ENCODE results near the gene CHP1.

Gene CHP1

GRCh38 chr15:41307679-41308078 lies 76.6 kb downstream of the CHP1 start:
- TF ChIP-seq FOXP2 (optimal IDR thresholded peaks at IDR 0.05; ENCODE audit: borderline replicate concordance, extremely low read depth, extremely low read length, insufficient read depth) (no peak), TAF1 (IDR thresholded peaks at IDR 0.05; ENCODE audit: borderline replicate concordance, insufficient read depth, low read length) (no peak), SIN3A (IDR thresholded peaks at IDR 0.05; ENCODE audit: borderline replicate concordance, insufficient read depth, low read length) (no peak), POLR2AphosphoS5 (IDR thresholded peaks at IDR 0.05; ENCODE audit: low read depth, low read length) (no peak), REST (IDR thresholded peaks at IDR 0.05; ENCODE audit: insufficient read depth in 1 of 2, low read depth in 2 of 2, low read length in 2 of 2) (no peak)

- TF ChIP-seq SIN3A (IDR thresholded peaks at IDR 0.05; ENCODE audit: borderline replicate concordance, insufficient read depth, low read length) (no peak), FOXP2 (optimal IDR thresholded peaks at IDR 0.05; ENCODE audit: borderline replicate concordance, extremely low read depth, extremely low read length, insufficient read depth) (no peak), POLR2AphosphoS5 (IDR thresholded peaks at IDR 0.05; ENCODE audit: low read depth, low read length) (no peak), TAF1 (IDR thresholded peaks at IDR 0.05; ENCODE audit: borderline replicate concordance, insufficient read depth, low read length) (no peak), REST (IDR thresholded peaks at IDR 0.05; ENCODE audit: insufficient read depth in 1 of 2, low read depth in 2 of 2, low read length in 2 of 2) (no peak)
Measured at GRCh38 chr15:41309226-41309905, 78.3 kb downstream of the CHP1 start.

- no peak for TF ChIP-seq TAF1 (IDR thresholded peaks at IDR 0.05; ENCODE audit: borderline replicate concordance, insufficient read depth, low read length)
- TF ChIP-seq SIN3A (IDR thresholded peaks at IDR 0.05; ENCODE audit: borderline replicate concordance, insufficient read depth, low read length) = no peak
- no peak for TF ChIP-seq POLR2AphosphoS5 (IDR thresholded peaks at IDR 0.05; ENCODE audit: low read depth, low read length)
- TF ChIP-seq REST (IDR thresholded peaks at IDR 0.05; ENCODE audit: insufficient read depth in 1 of 2, low read depth in 2 of 2, low read length in 2 of 2) = no peak
- TF ChIP-seq FOXP2 (optimal IDR thresholded peaks at IDR 0.05; ENCODE audit: borderline replicate concordance, extremely low read depth, extremely low read length, insufficient read depth) = no peak
Measured at GRCh38 chr15:41323611-41324010, 92.5 kb downstream of the CHP1 start.

GRCh38 chr15:41331281-41331680 lies 100.2 kb downstream of the CHP1 start:
- TF ChIP-seq POLR2AphosphoS5 (IDR thresholded peaks at IDR 0.05; ENCODE audit: low read depth, low read length) (no peak), REST (IDR thresholded peaks at IDR 0.05; ENCODE audit: insufficient read depth in 1 of 2, low read depth in 2 of 2, low read length in 2 of 2) (no peak), FOXP2 (optimal IDR thresholded peaks at IDR 0.05; ENCODE audit: borderline replicate concordance, extremely low read depth, extremely low read length, insufficient read depth) (no peak), TAF1 (IDR thresholded peaks at IDR 0.05; ENCODE audit: borderline replicate concordance, insufficient read depth, low read length) (no peak), SIN3A (IDR thresholded peaks at IDR 0.05; ENCODE audit: borderline replicate concordance, insufficient read depth, low read length) (no peak)

Measured in PFSK-1 (cell line).